PFSK-1 (cell line): ENCODE results near the gene ZSWIM3.

Source experiments
- FOXP2 ChIP-seq: optimal IDR thresholded peaks from 2 replicates; pipeline ENCODE3; 2011; ENCODE audit warnings: borderline replicate concordance, control low read depth, inconsistent platforms; ENCODE audit not compliant: insufficient read depth; ENCODE audit errors: extremely low read length, extremely low read depth
- POLR2AphosphoS5 ChIP-seq: IDR thresholded peaks from 2 replicates; pipeline ENCODE4 v1.6.1; 2012; ENCODE audit warnings: low read depth, mild to moderate bottlenecking, control low read depth, low read length, moderate library complexity
- REST ChIP-seq, 2 experiments: IDR thresholded peaks; 2 replicates each; pipeline versions ENCODE4 v1.6.1 to v1.8.0; 2011 to 2012; ENCODE audit warnings: low read depth in 2 of 2, low read length in 2 of 2, control low read depth in 1 of 2, inconsistent platforms in 1 of 2, mild to moderate bottlenecking in 1 of 2, moderate library complexity in 1 of 2; ENCODE audit not compliant: insufficient read depth in 1 of 2
- SIN3A ChIP-seq: IDR thresholded peaks from 2 replicates; pipeline ENCODE4 v1.6.1; 2012; ENCODE audit warnings: mild to moderate bottlenecking, low read length, moderate library complexity, borderline replicate concordance; ENCODE audit not compliant: insufficient read depth
- TAF1 ChIP-seq: IDR thresholded peaks from 2 replicates; pipeline ENCODE4 v1.6.1; 2012; ENCODE audit warnings: low read length, control low read depth, borderline replicate concordance; ENCODE audit not compliant: insufficient read depth

ZSWIM3 gene

GRCh38 chr20:45842169-45842812 lies 15.1 kb upstream of the ZSWIM3 start:
- no peak for TF ChIP-seq TAF1
- TF ChIP-seq FOXP2, result no peak
- TF ChIP-seq REST (IDR thresholded peaks at IDR 0.05; ENCODE audit: insufficient read depth in 1 of 2, low read depth in 2 of 2, low read length in 2 of 2), result no peak
- TF ChIP-seq POLR2AphosphoS5, result no peak
- TF ChIP-seq SIN3A, result no peak

- no peak for TF ChIP-seq FOXP2
- TF ChIP-seq POLR2AphosphoS5, result peak; percentile 12; the same call in 1 of the 2 replicates
Observed at GRCh38 chr20:45843506-45843905, 13.9 kb upstream of the ZSWIM3 start.

GRCh38 chr20:45845452-45845851 lies 12.0 kb upstream of the ZSWIM3 start:
- no peak for TF ChIP-seq SIN3A
- TF ChIP-seq TAF1, result no peak
- no peak for TF ChIP-seq FOXP2
- no peak for TF ChIP-seq POLR2AphosphoS5

- TF ChIP-seq REST (IDR thresholded peaks at IDR 0.05; ENCODE audit: insufficient read depth in 1 of 2, low read depth in 2 of 2, low read length in 2 of 2), result no peak
- TF ChIP-seq POLR2AphosphoS5, result no peak
Observed at GRCh38 chr20:45848421-45848820, 9.0 kb upstream of the ZSWIM3 start.

- TF ChIP-seq FOXP2 (no peak), REST (IDR thresholded peaks at IDR 0.05; ENCODE audit: insufficient read depth in 1 of 2, low read depth in 2 of 2, low read length in 2 of 2) (no peak), POLR2AphosphoS5 (no peak), TAF1 (no peak), SIN3A (no peak)
Observed at GRCh38 chr20:45848969-45849582, 8.3 kb upstream of the ZSWIM3 start.

GRCh38 chr20:45850238-45850637 lies 7.2 kb upstream of the ZSWIM3 start:
- TF ChIP-seq POLR2AphosphoS5, result no peak

GRCh38 chr20:45850926-45851325 lies 6.5 kb upstream of the ZSWIM3 start:
- TF ChIP-seq TAF1 (no peak), SIN3A (no peak), POLR2AphosphoS5 (no peak), FOXP2 (no peak), REST (IDR thresholded peaks at IDR 0.05; ENCODE audit: insufficient read depth in 1 of 2, low read depth in 2 of 2, low read length in 2 of 2) (no peak)
